ENCODE measurements around the gene OLFML2A. TPM values are rescaled to one million over a fixed set of nuclear protein-coding genes. Genes with fewer than 3 reads are reported as not detected.

The OLFML2A gene
- total RNA-seq, 2 donors from 2014 or later, result 5.4 to 6.7 TPM

GRCh38 chr9:124781967-124782660, 5.2 kb downstream of the OLFML2A start:
- Histone ChIP-seq H3K27me3 (replicated peaks; ENCODE audit: insufficient read depth) (no peaks in the 10 kb centered on the region), H3K9me3 (no peaks in the 10 kb centered on the region), H3K4me1 (ENCODE audit: control insufficient read depth in 1 of 2, low read depth in 2 of 2) (peaks cover 0 to 4% of the 10 kb centered on the region in 2 donors), H3K36me3 (no peaks in the 10 kb centered on the region), H3K27ac (no peak overlapping the region), H3K4me3 (no peak overlapping the region)
- TF ChIP-seq CTCF (IDR thresholded peaks at IDR 0.05), result no peak
- DNase-seq (ENCODE audit: low spot score) (no peak), ATAC-seq (ENCODE audit: insufficient number of reproducible peaks, low FRiP score, low read depth) (no peak)

- Histone ChIP-seq H3K9me3 (no peaks in the 10 kb centered on the region), H3K4me3 (no peak overlapping the region), H3K36me3 (no peaks in the 10 kb centered on the region), H3K4me1 (ENCODE audit: control insufficient read depth in 1 of 2, low read depth in 2 of 2) (no peaks in the 10 kb centered on the region), H3K27me3 (replicated peaks; ENCODE audit: insufficient read depth) (no peaks in the 10 kb centered on the region), H3K27ac (no peak overlapping the region)
- no peak for ATAC-seq (ENCODE audit: insufficient number of reproducible peaks, low FRiP score, low read depth)
- no peak for TF ChIP-seq CTCF (IDR thresholded peaks at IDR 0.05)
- DNase-seq (ENCODE audit: low spot score), result no peak
Measured at GRCh38 chr9:124782661-124783574, 6.0 kb downstream of the OLFML2A start.

DNA sequence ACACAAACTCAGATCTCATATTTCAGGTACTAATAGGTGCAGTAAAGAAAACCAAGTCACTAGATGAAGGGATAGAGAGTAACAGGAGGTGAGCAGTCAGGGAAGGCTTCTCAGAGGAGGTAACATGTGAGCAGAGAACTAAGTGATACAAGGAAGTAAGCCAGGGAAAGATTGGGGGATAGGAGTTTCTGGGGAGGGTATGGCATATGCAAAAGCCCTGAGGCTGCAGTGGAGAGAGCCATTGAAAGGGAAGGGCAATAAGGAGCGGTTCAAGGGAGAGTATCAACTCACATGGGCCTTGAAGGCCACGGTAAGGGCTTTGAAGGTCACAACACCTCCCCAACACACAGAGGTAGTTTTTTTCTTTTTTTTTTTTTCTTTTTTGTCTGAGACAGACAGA, 6.9 kb downstream of the OLFML2A start:
- DNase-seq (ENCODE audit: low spot score), result no peak
- no peaks in the 10 kb centered on the region for H3K36me3 ChIP-seq
- H3K27ac ChIP-seq, result no peak overlapping the region

GRCh38 chr9:124784509-124784908, 7.6 kb downstream of the OLFML2A start:
- H3K9me3 ChIP-seq, result no peaks in the 10 kb centered on the region
- TF ChIP-seq CTCF (IDR thresholded peaks at IDR 0.05), result no peak
- ATAC-seq (ENCODE audit: insufficient number of reproducible peaks, low FRiP score, low read depth) (no peak), DNase-seq (ENCODE audit: low spot score) (no peak)
- no peak overlapping the region for H3K27ac ChIP-seq
- no peaks in the 10 kb centered on the region for H3K4me1 ChIP-seq (ENCODE audit: control insufficient read depth in 1 of 2, low read depth in 2 of 2)
- no peaks in the 10 kb centered on the region for H3K36me3 ChIP-seq
- H3K4me3 ChIP-seq, result no peak overlapping the region
- no peaks in the 10 kb centered on the region for H3K27me3 ChIP-seq (replicated peaks; ENCODE audit: insufficient read depth)

More for the DNA sequence above, 6.9 kb downstream of the OLFML2A start:
- no peak for ATAC-seq (ENCODE audit: insufficient number of reproducible peaks, low FRiP score, low read depth)
- Histone ChIP-seq H3K9me3 (no peaks in the 10 kb centered on the region), H3K27me3 (replicated peaks; ENCODE audit: insufficient read depth) (no peaks in the 10 kb centered on the region), H3K4me1 (ENCODE audit: control insufficient read depth in 1 of 2, low read depth in 2 of 2) (no peaks in the 10 kb centered on the region), H3K4me3 (no peak overlapping the region)
- TF ChIP-seq CTCF (IDR thresholded peaks at IDR 0.05), result no peak

DNA sequence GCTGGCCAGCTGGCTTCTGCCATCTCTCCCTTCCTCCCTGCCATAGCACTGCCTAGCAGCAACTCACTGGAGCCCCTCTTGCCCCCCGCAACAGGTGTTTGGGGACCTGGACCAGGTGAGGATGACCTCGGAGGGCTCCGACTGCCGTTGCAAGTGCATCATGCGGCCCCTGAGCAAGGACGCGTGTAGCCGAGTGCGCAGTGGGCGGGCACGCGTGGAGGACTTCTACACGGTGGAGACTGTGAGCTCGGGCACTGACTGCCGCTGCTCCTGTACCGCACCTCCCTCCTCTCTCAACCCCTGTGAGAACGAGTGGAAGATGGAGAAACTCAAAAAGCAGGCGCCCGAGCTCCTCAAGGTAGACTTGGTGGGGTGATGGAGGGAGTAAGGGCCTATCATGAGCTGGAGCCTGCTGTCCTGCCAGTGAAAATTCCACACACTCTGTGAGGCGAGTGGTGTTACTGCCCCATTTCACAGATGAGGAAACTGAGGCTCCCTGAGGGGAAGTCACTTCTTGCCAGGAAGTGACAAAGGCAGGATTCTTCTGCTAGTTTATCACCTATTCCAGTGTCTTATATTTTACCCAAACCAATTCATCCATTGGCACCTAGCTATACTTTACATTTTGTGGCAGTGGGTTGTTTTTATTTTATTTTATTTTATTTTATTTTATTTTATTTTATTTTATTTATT, 10.1 kb downstream of the OLFML2A start:
- no peak for TF ChIP-seq CTCF (IDR thresholded peaks at IDR 0.05)
- ATAC-seq (ENCODE audit: insufficient number of reproducible peaks, low FRiP score, low read depth) (no peak), DNase-seq (ENCODE audit: low spot score) (no peak)
- H3K4me3 ChIP-seq, result no peak overlapping the region
- no peaks in the 10 kb centered on the region for H3K4me1 ChIP-seq (ENCODE audit: control insufficient read depth in 1 of 2, low read depth in 2 of 2)
- no peaks in the 10 kb centered on the region for H3K27me3 ChIP-seq (replicated peaks; ENCODE audit: insufficient read depth)
- no peaks in the 10 kb centered on the region for H3K9me3 ChIP-seq
- no peak overlapping the region for H3K27ac ChIP-seq
- H3K36me3 ChIP-seq, result no peaks in the 10 kb centered on the region

All from thoracic aorta (tissue), 2 donors.